Effector CD8-positive, alpha-beta T cell (primary cell): Measurements from ENCODE around the gene GNAO1.

Experiments used
- DNase-seq: peaks from one replicate; lab custom pipeline; 2025; lab: John Stamatoyannopoulos, UW

The GNAO1 gene

GRCh38 chr16:56349711-56350161 lies 158.4 kb downstream of the GNAO1 start:
- DNase-seq, result no peak

GRCh38 chr16:56350491-56351405 lies 159.5 kb downstream of the GNAO1 start:
- DNase-seq, result no peak

- no peak for DNase-seq
Observed at GRCh38 chr16:56351481-56351880, 160.2 kb downstream of the GNAO1 start.

- DNase-seq, result no peak
Observed at GRCh38 chr16:56352351-56353053, 161.2 kb downstream of the GNAO1 start.

- DNase-seq, result no peak
Observed at GRCh38 chr16:56353054-56353921, 162.0 kb downstream of the GNAO1 start.

GRCh38 chr16:56354016-56354415 lies 162.7 kb downstream of the GNAO1 start:
- DNase-seq, result no peak

GRCh38 chr16:56354746-56355145 lies 163.5 kb downstream of the GNAO1 start:
- DNase-seq, result no peak

GRCh38 chr16:56355221-56355620 lies 163.9 kb downstream of the GNAO1 start:
- DNase-seq, result no peak

- DNase-seq, result no peak
Observed at GRCh38 chr16:56355786-56356275, 164.5 kb downstream of the GNAO1 start.

GRCh38 chr16:56356276-56357240 lies 165.3 kb downstream of the GNAO1 start:
- DNase-seq, result peak; percentile 19

- DNase-seq, result no peak
Observed at GRCh38 chr16:56357241-56357764, 166.0 kb downstream of the GNAO1 start.

- DNase-seq, result no peak
Observed at GRCh38 chr16:56357765-56358322, 166.6 kb downstream of the GNAO1 start.

- DNase-seq, result no peak
Observed at GRCh38 chr16:56360117-56361008, 169.1 kb downstream of the GNAO1 start.

- DNase-seq, result no peak
Observed at GRCh38 chr16:56362057-56362655, 170.9 kb downstream of the GNAO1 start.

GRCh38 chr16:56362706-56363105 lies 171.4 kb downstream of the GNAO1 start:
- no peak for DNase-seq

- no peak for DNase-seq
Observed at GRCh38 chr16:56363181-56363716, 172.0 kb downstream of the GNAO1 start.

GRCh38 chr16:56363781-56364565 lies 172.7 kb downstream of the GNAO1 start:
- no peak for DNase-seq
